H1 (cell line): ENCODE data around the gene TTC32. TPM values are rescaled to one million over a fixed set of nuclear protein-coding genes. Genes with fewer than 3 reads are reported as not detected.

Experiments
- CBX5 ChIP-seq: fragments of 300-800, 300-1000 bp; sonication (generic); IDR thresholded peaks from 2 replicates; pipeline ENCODE4 v1.7.1; 2016; ENCODE audit warnings: antibody characterized with exemption, low read length, low read depth
- CEBPB ChIP-seq: IDR thresholded peaks from 2 replicates; pipeline ENCODE4 v1.6.1; 2012; ENCODE audit warnings: low read depth, low read length
- KDM4A ChIP-seq: IDR thresholded peaks from one replicate; pipeline ENCODE4 v1.7.1; 2012; ENCODE audit warnings: low read depth, mild to moderate bottlenecking, moderate library complexity, low read length, inconsistent platforms; ENCODE audit not compliant: severe bottlenecking
- PHF8 ChIP-seq: fragments of 200-600 bp; sonication (generic); conservative IDR thresholded peaks from 2 replicates; pipeline ENCODE4 v1.7.1; 2012; ENCODE audit warnings: low read depth, mild to moderate bottlenecking, inconsistent platforms, low read length, moderate library complexity
- RFX5 ChIP-seq: IDR thresholded peaks from 2 replicates; pipeline ENCODE4 v1.6.1; 2011; ENCODE audit warnings: low read depth, low read length, improper control_type of control experiment, borderline replicate concordance
- ZNF274 ChIP-seq: IDR thresholded peaks from 2 replicates; pipeline ENCODE4 v1.7.0; 2012; ENCODE audit warnings: low read length, borderline replicate concordance; ENCODE audit errors: extremely low read depth
- polyA plus RNA-seq, 7 experiments: library from polyadenylated mRNA; depleted of rRNA in 3 of 7; stranded (reverse) in 5 of 7; unstranded in 2 of 7; fragments of >200 nt in 5 of 7; fragments of 200-250 nt in 2 of 7; gene quantifications; 1 replicate in 5 of 7; 2 replicates in 1 of 7; 4 replicates in 1 of 7; pipeline versions ENCODE4 v1.2.1 to v1.2.3, GENCODE V29; 2011 to 2013; ENCODE audit warnings: missing spikeins in 2 of 7, mixed read lengths in 2 of 7
- total RNA-seq: library from RNA; stranded (reverse); fragmentation: NEBNext Ultra II Directional; extraction: Animal tissue kit (Norgen Biotek cat#: 25700); gene quantifications from 2 replicates; pipeline ENCODE4 v1.2.1, GENCODE V29; 2021

The TTC32 gene
- total and polyA plus RNA-seq, 2 of the 8 experiments (the other 6 are each of a cell fraction or from before 2014, with no cell fraction given) = 6.8 to 8.7 TPM

- TF ChIP-seq RFX5 (no peak), CEBPB (no peak), PHF8 (no peak), ZNF274 (no peak), CBX5 (no peak), KDM4A (no peak)
These were observed 31.0 kb downstream of the TTC32 start (continued) for GRCh38 chr2:19870792-19871191.
